VCaP (cell line): ENCODE measurements around the gene DEPDC5.

Source experiments
- H3K27ac ChIP-seq: fragments of 450-650 bp; 2 replicates; pipeline ENCODE4 v1.5.1; 2017
- TF ChIP-seq, protein P1 (sequence below): fragments of 450-650 bp; conservative IDR thresholded peaks from 2 replicates; pipeline ENCODE4 v1.5.1; 2017; ENCODE audit warnings: mild to moderate bottlenecking, moderate library complexity

DEPDC5 gene

DNA sequence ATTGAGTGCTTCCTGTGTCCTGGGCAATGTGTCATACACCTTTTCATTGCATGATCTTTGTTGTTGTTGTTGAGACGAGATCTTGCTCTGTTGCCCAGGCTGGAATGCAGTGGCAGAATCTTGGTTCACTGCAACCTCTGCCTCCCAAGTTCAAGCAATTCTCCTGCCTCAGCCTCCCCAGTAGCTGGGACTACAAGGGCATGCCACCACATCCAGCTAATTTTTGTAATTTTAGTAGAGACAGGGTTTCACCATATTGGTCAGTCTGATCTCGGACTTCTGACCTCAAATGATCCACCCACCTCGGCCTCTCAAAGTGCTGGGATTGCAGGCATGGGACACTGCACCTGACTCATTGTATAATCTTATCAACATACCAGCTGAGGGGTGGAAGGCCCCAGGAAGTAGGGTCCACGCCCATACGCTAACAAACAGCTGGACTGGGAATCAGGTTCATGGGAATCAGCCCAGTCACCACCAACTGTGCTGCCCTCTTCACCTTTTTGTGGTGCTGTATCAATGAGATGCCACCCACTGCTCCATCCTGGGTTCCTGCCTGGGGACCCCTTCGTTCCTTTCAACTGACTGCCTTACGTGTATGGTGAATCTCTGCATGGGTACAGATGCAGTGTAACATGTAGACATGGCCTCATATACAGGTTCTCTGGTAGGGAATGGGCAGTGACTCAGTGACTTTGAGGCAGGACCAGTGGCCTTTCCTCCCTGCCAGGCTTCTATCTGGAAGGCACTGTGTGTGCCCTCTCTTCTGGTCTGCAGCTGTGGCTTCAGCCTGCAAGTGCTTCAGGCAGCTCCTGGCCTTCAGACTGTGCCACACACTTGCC, 158.0 kb downstream of the DEPDC5 start:
- H3K27ac ChIP-seq, result no peak overlapping the region
- TF ChIP-seq, protein P1, sequence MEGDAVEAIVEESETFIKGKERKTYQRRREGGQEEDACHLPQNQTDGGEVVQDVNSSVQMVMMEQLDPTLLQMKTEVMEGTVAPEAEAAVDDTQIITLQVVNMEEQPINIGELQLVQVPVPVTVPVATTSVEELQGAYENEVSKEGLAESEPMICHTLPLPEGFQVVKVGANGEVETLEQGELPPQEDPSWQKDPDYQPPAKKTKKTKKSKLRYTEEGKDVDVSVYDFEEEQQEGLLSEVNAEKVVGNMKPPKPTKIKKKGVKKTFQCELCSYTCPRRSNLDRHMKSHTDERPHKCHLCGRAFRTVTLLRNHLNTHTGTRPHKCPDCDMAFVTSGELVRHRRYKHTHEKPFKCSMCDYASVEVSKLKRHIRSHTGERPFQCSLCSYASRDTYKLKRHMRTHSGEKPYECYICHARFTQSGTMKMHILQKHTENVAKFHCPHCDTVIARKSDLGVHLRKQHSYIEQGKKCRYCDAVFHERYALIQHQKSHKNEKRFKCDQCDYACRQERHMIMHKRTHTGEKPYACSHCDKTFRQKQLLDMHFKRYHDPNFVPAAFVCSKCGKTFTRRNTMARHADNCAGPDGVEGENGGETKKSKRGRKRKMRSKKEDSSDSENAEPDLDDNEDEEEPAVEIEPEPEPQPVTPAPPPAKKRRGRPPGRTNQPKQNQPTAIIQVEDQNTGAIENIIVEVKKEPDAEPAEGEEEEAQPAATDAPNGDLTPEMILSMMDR, result no peak

GRCh38 chr22:31912407-31912743, 158.6 kb downstream of the DEPDC5 start:
- TF ChIP-seq, protein P1, result no peak
- H3K27ac ChIP-seq, result no peak overlapping the region

- TF ChIP-seq, protein P1, result no peak
- H3K27ac ChIP-seq, result no peak overlapping the region
Observed at GRCh38 chr22:31915586-31915985, 161.8 kb downstream of the DEPDC5 start.

- no peak overlapping the region for H3K27ac ChIP-seq
- TF ChIP-seq, protein P1, result no peak
Observed at GRCh38 chr22:31917227-31917921, 163.6 kb downstream of the DEPDC5 start.

DNA sequence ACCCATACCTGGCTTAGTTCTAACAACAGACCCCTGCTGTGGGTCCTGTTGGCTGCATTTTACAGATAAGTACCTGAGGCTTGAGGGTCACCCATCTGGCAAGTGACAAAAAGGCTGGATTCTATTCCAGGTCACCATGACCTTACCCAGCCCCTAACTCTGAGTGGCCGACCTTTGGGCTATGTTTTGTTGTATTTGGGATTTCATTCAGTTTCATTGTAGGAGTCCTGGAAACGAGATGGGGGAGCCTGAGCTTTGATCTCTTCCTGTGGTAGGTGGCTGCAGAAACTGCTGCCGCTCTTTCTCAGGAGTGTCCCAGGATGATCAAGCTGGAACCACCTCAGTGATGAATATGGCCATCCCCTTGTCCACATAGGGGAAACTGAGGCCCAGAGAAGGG, 165.9 kb downstream of the DEPDC5 start:
- TF ChIP-seq, protein P1, result no peak
- no peak overlapping the region for H3K27ac ChIP-seq

DNA sequence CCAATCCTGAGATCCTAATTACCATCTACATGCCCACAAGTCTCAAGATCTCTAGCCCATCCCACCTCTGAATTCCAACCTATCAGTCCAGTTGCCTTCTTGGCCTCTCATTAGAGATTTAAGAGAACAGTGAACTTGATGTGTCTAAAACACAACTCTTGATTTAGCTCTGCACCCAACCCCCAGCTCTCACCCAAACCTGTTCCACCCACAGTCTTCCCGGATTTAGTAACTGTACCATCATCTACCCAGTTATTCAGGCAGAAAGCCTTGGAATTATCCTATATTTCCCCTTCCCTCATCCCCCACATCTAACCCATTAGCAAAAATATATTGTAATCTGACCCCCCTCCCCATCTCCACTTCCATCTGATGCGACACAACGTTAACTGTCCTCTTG, 166.5 kb downstream of the DEPDC5 start:
- TF ChIP-seq, protein P1, result no peak
- H3K27ac ChIP-seq, result no peak overlapping the region

- TF ChIP-seq, protein P1, result no peak
- no peak overlapping the region for H3K27ac ChIP-seq
Observed at GRCh38 chr22:31921106-31921505, 167.3 kb downstream of the DEPDC5 start.
